ENCODE results near the gene SHH.

The SHH gene

GRCh38 chr7:155787171-155787851 is 25.0 kb downstream of the SHH start:
- Histone ChIP-seq H3K9ac (ENCODE audit: low read length) (no peak overlapping the region), H3K36me3 (ENCODE audit: control insufficient read depth, insufficient read depth, low read length) (no peaks in the 10 kb centered on the region), H3K27ac (ENCODE audit: low read depth, low read length) (no peak overlapping the region), H3K4me3 (ENCODE audit: low read length) (peak overlapping the region; percentile 32), H3K27me3 (ENCODE audit: control insufficient read depth, insufficient read depth, low read length) (peaks cover 4% of the 10 kb centered on the region), H3K4me1 (ENCODE audit: control insufficient read depth, insufficient read depth, low read length) (no peaks in the 10 kb centered on the region)

GRCh38 chr7:155786491-155786890 is 25.8 kb downstream of the SHH start:
- no peaks in the 10 kb centered on the region for H3K4me1 ChIP-seq (ENCODE audit: control insufficient read depth, insufficient read depth, low read length)
- H3K4me3 ChIP-seq (ENCODE audit: low read length) = no peak overlapping the region
- no peak overlapping the region for H3K27ac ChIP-seq (ENCODE audit: low read depth, low read length)
- peaks cover 4% of the 10 kb centered on the region for H3K27me3 ChIP-seq (ENCODE audit: control insufficient read depth, insufficient read depth, low read length)
- H3K36me3 ChIP-seq (ENCODE audit: control insufficient read depth, insufficient read depth, low read length) = no peaks in the 10 kb centered on the region
- no peak overlapping the region for H3K9ac ChIP-seq (ENCODE audit: low read length)

- peaks cover 4% of the 10 kb centered on the region for H3K27me3 ChIP-seq (ENCODE audit: control insufficient read depth, insufficient read depth, low read length)
- H3K36me3 ChIP-seq (ENCODE audit: control insufficient read depth, insufficient read depth, low read length) = no peaks in the 10 kb centered on the region
- no peak overlapping the region for H3K9ac ChIP-seq (ENCODE audit: low read length)
- no peak overlapping the region for H3K4me3 ChIP-seq (ENCODE audit: low read length)
- H3K27ac ChIP-seq (ENCODE audit: low read depth, low read length) = no peak overlapping the region
- no peaks in the 10 kb centered on the region for H3K4me1 ChIP-seq (ENCODE audit: control insufficient read depth, insufficient read depth, low read length)
Measured at GRCh38 chr7:155785536-155785935, 26.7 kb downstream of the SHH start.

GRCh38 chr7:155782466-155782865 is 29.8 kb downstream of the SHH start:
- Histone ChIP-seq H3K27ac (ENCODE audit: low read depth, low read length) (no peak overlapping the region), H3K4me1 (ENCODE audit: control insufficient read depth, insufficient read depth, low read length) (no peaks in the 10 kb centered on the region), H3K27me3 (ENCODE audit: control insufficient read depth, insufficient read depth, low read length) (peaks cover 4% of the 10 kb centered on the region), H3K9ac (ENCODE audit: low read length) (no peak overlapping the region), H3K4me3 (ENCODE audit: low read length) (no peak overlapping the region), H3K36me3 (ENCODE audit: control insufficient read depth, insufficient read depth, low read length) (peaks cover 3% of the 10 kb centered on the region)

- no peak overlapping the region for H3K4me3 ChIP-seq (ENCODE audit: low read length)
- H3K4me1 ChIP-seq (ENCODE audit: control insufficient read depth, insufficient read depth, low read length) = no peaks in the 10 kb centered on the region
- no peak overlapping the region for H3K27ac ChIP-seq (ENCODE audit: low read depth, low read length)
- no peak overlapping the region for H3K9ac ChIP-seq (ENCODE audit: low read length)
- no peaks in the 10 kb centered on the region for H3K27me3 ChIP-seq (ENCODE audit: control insufficient read depth, insufficient read depth, low read length)
- H3K36me3 ChIP-seq (ENCODE audit: control insufficient read depth, insufficient read depth, low read length) = peaks cover 11% of the 10 kb centered on the region
Measured at GRCh38 chr7:155781433-155781832, 30.8 kb downstream of the SHH start.

GRCh38 chr7:155780884-155781283 is 31.4 kb downstream of the SHH start:
- Histone ChIP-seq H3K27ac (ENCODE audit: low read depth, low read length) (no peak overlapping the region), H3K4me1 (ENCODE audit: control insufficient read depth, insufficient read depth, low read length) (no peaks in the 10 kb centered on the region), H3K27me3 (ENCODE audit: control insufficient read depth, insufficient read depth, low read length) (no peaks in the 10 kb centered on the region), H3K9ac (ENCODE audit: low read length) (no peak overlapping the region), H3K36me3 (ENCODE audit: control insufficient read depth, insufficient read depth, low read length) (peaks cover 12% of the 10 kb centered on the region), H3K4me3 (ENCODE audit: low read length) (no peak overlapping the region)

- no peaks in the 10 kb centered on the region for H3K4me1 ChIP-seq (ENCODE audit: control insufficient read depth, insufficient read depth, low read length)
- peaks cover 18% of the 10 kb centered on the region for H3K36me3 ChIP-seq (ENCODE audit: control insufficient read depth, insufficient read depth, low read length)
- H3K9ac ChIP-seq (ENCODE audit: low read length) = no peak overlapping the region
- no peaks in the 10 kb centered on the region for H3K27me3 ChIP-seq (ENCODE audit: control insufficient read depth, insufficient read depth, low read length)
- no peak overlapping the region for H3K27ac ChIP-seq (ENCODE audit: low read depth, low read length)
- H3K4me3 ChIP-seq (ENCODE audit: low read length) = no peak overlapping the region
Measured at GRCh38 chr7:155778349-155778748, 33.9 kb downstream of the SHH start.

- Histone ChIP-seq H3K36me3 (ENCODE audit: control insufficient read depth, insufficient read depth, low read length) (peaks cover 18% of the 10 kb centered on the region), H3K27me3 (ENCODE audit: control insufficient read depth, insufficient read depth, low read length) (no peaks in the 10 kb centered on the region), H3K27ac (ENCODE audit: low read depth, low read length) (no peak overlapping the region), H3K4me1 (ENCODE audit: control insufficient read depth, insufficient read depth, low read length) (no peaks in the 10 kb centered on the region), H3K4me3 (ENCODE audit: low read length) (no peak overlapping the region), H3K9ac (ENCODE audit: low read length) (no peak overlapping the region)
Measured at GRCh38 chr7:155776606-155777005, 35.7 kb downstream of the SHH start.

GRCh38 chr7:155775691-155776090 is 36.6 kb downstream of the SHH start:
- H3K4me3 ChIP-seq (ENCODE audit: low read length) = no peak overlapping the region
- no peaks in the 10 kb centered on the region for H3K4me1 ChIP-seq (ENCODE audit: control insufficient read depth, insufficient read depth, low read length)
- no peak overlapping the region for H3K9ac ChIP-seq (ENCODE audit: low read length)
- no peaks in the 10 kb centered on the region for H3K27me3 ChIP-seq (ENCODE audit: control insufficient read depth, insufficient read depth, low read length)
- no peak overlapping the region for H3K27ac ChIP-seq (ENCODE audit: low read depth, low read length)
- peaks cover 18% of the 10 kb centered on the region for H3K36me3 ChIP-seq (ENCODE audit: control insufficient read depth, insufficient read depth, low read length)

GRCh38 chr7:155774947-155775346 is 37.3 kb downstream of the SHH start:
- Histone ChIP-seq H3K36me3 (ENCODE audit: control insufficient read depth, insufficient read depth, low read length) (peaks cover 15% of the 10 kb centered on the region), H3K27me3 (ENCODE audit: control insufficient read depth, insufficient read depth, low read length) (no peaks in the 10 kb centered on the region), H3K27ac (ENCODE audit: low read depth, low read length) (no peak overlapping the region), H3K4me1 (ENCODE audit: control insufficient read depth, insufficient read depth, low read length) (no peaks in the 10 kb centered on the region), H3K9ac (ENCODE audit: low read length) (no peak overlapping the region), H3K4me3 (ENCODE audit: low read length) (no peak overlapping the region)

GRCh38 chr7:155773531-155773930 is 38.7 kb downstream of the SHH start:
- H3K4me1 ChIP-seq (ENCODE audit: control insufficient read depth, insufficient read depth, low read length) = no peaks in the 10 kb centered on the region
- H3K4me3 ChIP-seq (ENCODE audit: low read length) = no peak overlapping the region
- peaks cover 24% of the 10 kb centered on the region for H3K36me3 ChIP-seq (ENCODE audit: control insufficient read depth, insufficient read depth, low read length)
- H3K27me3 ChIP-seq (ENCODE audit: control insufficient read depth, insufficient read depth, low read length) = no peaks in the 10 kb centered on the region
- no peak overlapping the region for H3K9ac ChIP-seq (ENCODE audit: low read length)
- H3K27ac ChIP-seq (ENCODE audit: low read depth, low read length) = no peak overlapping the region

GRCh38 chr7:155770241-155770640 is 42.0 kb downstream of the SHH start:
- Histone ChIP-seq H3K36me3 (ENCODE audit: control insufficient read depth, insufficient read depth, low read length) (peaks cover 32% of the 10 kb centered on the region), H3K27ac (ENCODE audit: low read depth, low read length) (no peak overlapping the region), H3K9ac (ENCODE audit: low read length) (no peak overlapping the region), H3K27me3 (ENCODE audit: control insufficient read depth, insufficient read depth, low read length) (no peaks in the 10 kb centered on the region), H3K4me1 (ENCODE audit: control insufficient read depth, insufficient read depth, low read length) (no peaks in the 10 kb centered on the region), H3K4me3 (ENCODE audit: low read length) (no peak overlapping the region)

- no peak overlapping the region for H3K4me3 ChIP-seq (ENCODE audit: low read length)
- no peaks in the 10 kb centered on the region for H3K4me1 ChIP-seq (ENCODE audit: control insufficient read depth, insufficient read depth, low read length)
- H3K36me3 ChIP-seq (ENCODE audit: control insufficient read depth, insufficient read depth, low read length) = peaks cover 29% of the 10 kb centered on the region
- H3K27ac ChIP-seq (ENCODE audit: low read depth, low read length) = no peak overlapping the region
- H3K9ac ChIP-seq (ENCODE audit: low read length) = no peak overlapping the region
- no peaks in the 10 kb centered on the region for H3K27me3 ChIP-seq (ENCODE audit: control insufficient read depth, insufficient read depth, low read length)
Measured at GRCh38 chr7:155769701-155770100, 42.6 kb downstream of the SHH start.
